Measurements from ENCODE around the gene CXorf66. TPM values are rescaled to one million over a fixed set of nuclear protein-coding genes. Genes with fewer than 3 reads are reported as not detected.
"Not testable (repeated sequence)": the region's sequence is repeated elsewhere in the genome, so short reads cannot be mapped to it uniquely, and the experiment has no call there.

The CXorf66 gene
- total RNA-seq, 1 donor from 2014 or later: not detected

- peak; percentile 86 for DNase-seq
Measured at GRCh38 chrX:139924696-139925095, 40.6 kb downstream of the CXorf66 start.

- DNase-seq: peak; percentile 52
Measured at GRCh38 chrX:139924069-139924695, 41.1 kb downstream of the CXorf66 start.

GRCh38 chrX:139921142-139921541 lies 44.2 kb downstream of the CXorf66 start:
- not testable (repeated sequence) for DNase-seq

GRCh38 chrX:139920316-139920715 lies 45.0 kb downstream of the CXorf66 start:
- no peak for DNase-seq

- DNase-seq: no peak
Measured at GRCh38 chrX:139914421-139914820, 50.9 kb downstream of the CXorf66 start.

GRCh38 chrX:139909712-139910111 lies 55.6 kb downstream of the CXorf66 start:
- no peak for DNase-seq

- no peak for DNase-seq
Measured at GRCh38 chrX:139907078-139907477, 58.2 kb downstream of the CXorf66 start.

GRCh38 chrX:139905743-139906142 lies 59.6 kb downstream of the CXorf66 start:
- DNase-seq: no peak

Other genes starting within 250 kb of the CXorf66 start
- 93.1 and 118 TPM in 2 replicates for gene ATP11C, start 32.5 kb downstream of the CXorf66 start, total RNA-seq